HCT116 (cell line): ENCODE measurements around the gene ZEB2. TPM values are rescaled to one million over a fixed set of nuclear protein-coding genes. Genes with fewer than 3 reads are reported as not detected.

ENCODE experiments used
- ATAC-seq: fragments of 200-7000 bp; cut with Tn5 transposase; 2 replicates; pipeline ENCODE4 v1.9.1; 2020; ENCODE audit warnings: mild to moderate bottlenecking, moderate library complexity
- BruUV-seq: library from RNA; stranded (reverse); fragments of 400-500 nt; replicated peaks from 2 replicates; lab custom pipeline; 2021; lab: Mats Ljungman, UMichigan
- CTCF ChIA-PET: fragments of 300-600 bp; sonication (Branson Sonifier 250); formaldehyde crosslinking; loops from one replicate; lab custom pipeline; 2021; ENCODE audit warnings: antibody characterized with exemption; lab: Charles Lee
- POLR2A ChIA-PET: fragments of 300-600, 350-600 bp; sonication (Branson Sonifier 250); formaldehyde crosslinking; loops from one replicate; lab custom pipeline; 2021; ENCODE audit warnings: antibody characterized with exemption; lab: Charles Lee
- RAD21 ChIA-PET, 2 experiments: fragments of 300-600 bp; sonication (Branson Sonifier 250); formaldehyde crosslinking; loops; one replicate each; lab custom pipeline; 2023; ENCODE audit warnings: low total read pairs in 2 of 2; ENCODE audit not compliant: uncharacterized antibody in 2 of 2, unreplicated experiment in 2 of 2, low non-redundant PET in 1 of 2; lab: Charles Lee
- DNase-seq: peaks from one replicate; pipeline ENCODE4 v3.0.0-alpha.2; 2010; ENCODE audit warnings: low read depth, low spot score
- H2AFZ ChIP-seq: fragments of 200-600 bp; shearing (Covaris generic), sonication (generic); 2 replicates; pipeline ENCODE4 v1.6.1; 2017; ENCODE audit warnings: low read depth, mixed run types, mixed read lengths, antibody characterized with exemption, low read length; ENCODE audit not compliant: poor library complexity, severe bottlenecking
- H3K27ac ChIP-seq: 2 replicates; pipeline ENCODE4 v1.5.1; 2012; ENCODE audit warnings: low read depth, low read length
- H3K27me3 ChIP-seq: fragments of 200-600 bp; sonication (generic); 2 replicates; pipeline ENCODE4 v1.6.1; 2016; ENCODE audit warnings: mixed run types, low read length, mixed read lengths; ENCODE audit not compliant: insufficient read depth
- H3K36me3 ChIP-seq, 2 experiments: fragments of 200-500 bp in 1 of 2; fragments of 200-600 bp in 1 of 2; sonication (Bioruptor generic) in 1 of 2; sonication (generic) in 1 of 2; 2 replicates each; pipeline versions ENCODE4 v1.5.1 to v1.6.1; 2014 to 2016; ENCODE audit warnings: low read length in 2 of 2, inconsistent platforms in 1 of 2, mixed read lengths in 1 of 2, mixed run types in 1 of 2; ENCODE audit not compliant: insufficient read depth in 2 of 2, control insufficient read depth in 1 of 2
- H3K4me1 ChIP-seq, 2 experiments: fragments of 200-600 bp in 1 of 2; sonication (generic) in 1 of 2; 2 replicates each; pipeline versions ENCODE4 v1.5.1 to v1.6.1; 2012 to 2017; ENCODE audit warnings: low read length in 2 of 2, inconsistent platforms in 1 of 2, mild to moderate bottlenecking in 1 of 2, mixed read lengths in 1 of 2, mixed run types in 1 of 2, moderate library complexity in 1 of 2; ENCODE audit not compliant: insufficient read depth in 2 of 2, control insufficient read depth in 1 of 2
- H3K4me2 ChIP-seq: fragments of 200-600 bp; sonication (generic); 2 replicates; pipeline ENCODE4 v1.6.1; 2017; ENCODE audit warnings: mixed run types, low read length, mixed read lengths
- H3K4me3 ChIP-seq, 2 experiments: fragments of 200-600 bp in 1 of 2; sonication (generic) in 1 of 2; replicated peaks in 1 of 2; 2 replicates each; pipeline ENCODE4 v1.5.1; 2011 to 2016; ENCODE audit warnings: low read length in 2 of 2, control low read depth in 1 of 2, low read depth in 1 of 2, mild to moderate bottlenecking in 1 of 2, mixed read lengths in 1 of 2, mixed run types in 1 of 2
- H3K79me2 ChIP-seq: fragments of 200-600 bp; sonication (generic); 2 replicates; pipeline ENCODE4 v1.6.1; 2017; ENCODE audit warnings: mild to moderate bottlenecking, mixed run types, low read length, moderate library complexity, mixed read lengths; ENCODE audit not compliant: insufficient read depth
- H3K9ac ChIP-seq: fragments of 200-600 bp; sonication (generic); 2 replicates; pipeline ENCODE4 v1.6.1; 2016; ENCODE audit warnings: low read length, mixed read lengths
- H3K9me2 ChIP-seq: fragments of 200-600 bp; sonication (generic), shearing (Covaris generic); 2 replicates; pipeline ENCODE4 v1.6.1; 2017; ENCODE audit warnings: mixed run types, mild to moderate bottlenecking, moderate library complexity; ENCODE audit not compliant: insufficient read depth
- H3K9me3 ChIP-seq, 2 experiments: fragments of 200-500 bp in 1 of 2; fragments of 200-600 bp in 1 of 2; sonication (Bioruptor generic) in 1 of 2; sonication (generic) in 1 of 2; 2 replicates each; pipeline ENCODE4 v1.6.1; 2014 to 2017; ENCODE audit warnings: low read length in 2 of 2, mixed read lengths in 2 of 2, inconsistent platforms in 1 of 2, low read depth in 1 of 2, mild to moderate bottlenecking in 1 of 2, mixed run types in 1 of 2, moderate library complexity in 1 of 2; ENCODE audit not compliant: control insufficient read depth in 1 of 2, insufficient read depth in 1 of 2
- H4K20me1 ChIP-seq: fragments of 200-600 bp; sonication (generic), shearing (Covaris generic); 2 replicates; pipeline ENCODE4 v1.6.1; 2017; ENCODE audit warnings: mixed run types, mild to moderate bottlenecking, moderate library complexity; ENCODE audit not compliant: insufficient read depth
- ATF3 ChIP-seq: IDR thresholded peaks from 2 replicates; pipeline ENCODE4 v1.6.1; 2012
- CBX3 ChIP-seq: IDR thresholded peaks from 2 replicates; pipeline ENCODE4 v1.6.1; 2012; ENCODE audit warnings: low read depth
- CEBPB ChIP-seq: IDR thresholded peaks from 2 replicates; pipeline ENCODE4 v1.6.1; 2012; ENCODE audit warnings: low read depth
- ELF1 ChIP-seq: IDR thresholded peaks from 2 replicates; pipeline ENCODE4 v1.6.1; 2012; ENCODE audit warnings: low read depth, borderline replicate concordance
- EZH2 ChIP-seq: fragments of 200-600 bp; sonication (generic); IDR thresholded peaks from 2 replicates; pipeline ENCODE4 v1.6.1; 2017; ENCODE audit warnings: antibody characterized with exemption, mixed run types
- EZH2phosphoT487 ChIP-seq: fragments of 200-600 bp; IDR thresholded peaks from 2 replicates; pipeline ENCODE4 v1.6.1; 2018; ENCODE audit warnings: antibody characterized with exemption, borderline replicate concordance
- FOSL1 ChIP-seq: IDR thresholded peaks from 2 replicates; pipeline ENCODE4 v1.6.1; 2012; ENCODE audit warnings: low read depth
- JUND ChIP-seq: IDR thresholded peaks from 2 replicates; pipeline ENCODE4 v1.6.1; 2012
- MAX ChIP-seq: IDR thresholded peaks from 2 replicates; pipeline ENCODE4 v1.6.1; 2012
- POLR2A ChIP-seq: IDR thresholded peaks from 2 replicates; pipeline ENCODE4 v1.7.0; 2011; ENCODE audit warnings: borderline replicate concordance; ENCODE audit not compliant: insufficient read depth, insufficient read length; ENCODE audit errors: extremely low read depth
- POLR2AphosphoS5 ChIP-seq: IDR thresholded peaks from 2 replicates; pipeline ENCODE4 v1.6.1; 2011; ENCODE audit warnings: mild to moderate bottlenecking, low read depth, low read length, moderate library complexity
- RAD21 ChIP-seq: IDR thresholded peaks from 2 replicates; pipeline ENCODE4 v1.6.1; 2012; ENCODE audit warnings: low read depth, mild to moderate bottlenecking
- REST ChIP-seq: IDR thresholded peaks from 2 replicates; pipeline ENCODE4 v1.6.1; 2012; ENCODE audit warnings: low read depth
- SIN3A ChIP-seq: IDR thresholded peaks from 2 replicates; pipeline ENCODE4 v1.6.1; 2012; ENCODE audit warnings: low read depth
- SRF ChIP-seq: IDR thresholded peaks from 2 replicates; pipeline ENCODE4 v1.6.1; 2012; ENCODE audit warnings: low read depth
- TCF7L2 ChIP-seq: IDR thresholded peaks from 2 replicates; pipeline ENCODE4 v1.7.0; 2011; ENCODE audit warnings: borderline replicate concordance, inconsistent platforms; ENCODE audit not compliant: insufficient read depth, insufficient read length; ENCODE audit errors: extremely low read depth
- ZBTB33 ChIP-seq: IDR thresholded peaks from 2 replicates; pipeline ENCODE4 v1.6.1; 2011; ENCODE audit warnings: mild to moderate bottlenecking, low read length, moderate library complexity; ENCODE audit not compliant: insufficient replicate concordance; ENCODE audit errors: extremely low read depth
- ZFX ChIP-seq: fragments of 450-650 bp; IDR thresholded peaks from 2 replicates; pipeline ENCODE4 v1.6.1; 2017
- ZNF274 ChIP-seq: fragments of 200-500 bp; sonication (Bioruptor generic); IDR thresholded peaks from 2 replicates; pipeline ENCODE4 v1.6.1; 2014; ENCODE audit warnings: mild to moderate bottlenecking, low read depth, low read length, inconsistent platforms
- intact Hi-C: fragments of 100-400 bp; cut with micrococcal nuclease; formaldehyde crosslinking; loops from 2 replicates; pipeline ENCODE4 v1.10.0; 2022
- total RNA-seq: library from RNA; stranded (reverse); gene quantifications from one replicate; pipeline ENCODE4 v1.2.1, GENCODE V29; 2021; ENCODE audit not compliant: unreplicated experiment

Gene ZEB2
- total RNA-seq, 1 experiment from 2014 or later = 0.81 TPM

- no TSS peak for BruUV-seq
- no peak overlapping the region for H3K4me3 ChIP-seq
- ATAC-seq = no peak
Observed at GRCh38 chr2:144535300-144535699, 15.4 kb upstream of the ZEB2 start.

More at GRCh38 chr2:144535300-144535699, 15.4 kb upstream of the ZEB2 start:
- DNase-seq = no peak
- Histone ChIP-seq H4K20me1 (no peaks in the 10 kb centered on the region), H3K27me3 (no peaks in the 10 kb centered on the region), H3K9me3 (no peaks in the 10 kb centered on the region), H3K36me3 (no peaks in the 10 kb centered on the region), H3K4me1 (no peaks in the 10 kb centered on the region), H3K79me2 (no peaks in the 10 kb centered on the region), H3K9me2 (no peaks in the 10 kb centered on the region), H3K9ac (no peak overlapping the region), H2AFZ (no peak overlapping the region), H3K4me2 (no peak overlapping the region), H3K27ac (no peak overlapping the region)
- ChIA-PET POLR2A (no interaction called here), RAD21 (no interaction called here), CTCF (no interaction called here)
- intact Hi-C loops = no loop called here
- TF ChIP-seq EZH2 (no peak), TCF7L2 (no peak), REST (no peak), SRF (no peak), POLR2AphosphoS5 (no peak), CBX3 (no peak), MAX (no peak), CEBPB (no peak), FOSL1 (no peak), SIN3A (no peak), ZFX (no peak), ZBTB33 (no peak), ATF3 (no peak), POLR2A (no peak), EZH2phosphoT487 (no peak), JUND (no peak), RAD21 (no peak), ELF1 (no peak), ZNF274 (no peak)
